Measurements from ENCODE around the gene TBK1. TPM values are rescaled to one million over a fixed set of nuclear protein-coding genes. Genes with fewer than 3 reads are reported as not detected.
A peak's percentile ranks its signal among the peaks of the same experiment; 100 is the strongest.

TBK1 gene
- total and polyA plus RNA-seq, 2 of the 13 experiments (the other 11 are each of a cell fraction or from before 2014, with no cell fraction given): 10.3 to 25.2 TPM

DNA sequence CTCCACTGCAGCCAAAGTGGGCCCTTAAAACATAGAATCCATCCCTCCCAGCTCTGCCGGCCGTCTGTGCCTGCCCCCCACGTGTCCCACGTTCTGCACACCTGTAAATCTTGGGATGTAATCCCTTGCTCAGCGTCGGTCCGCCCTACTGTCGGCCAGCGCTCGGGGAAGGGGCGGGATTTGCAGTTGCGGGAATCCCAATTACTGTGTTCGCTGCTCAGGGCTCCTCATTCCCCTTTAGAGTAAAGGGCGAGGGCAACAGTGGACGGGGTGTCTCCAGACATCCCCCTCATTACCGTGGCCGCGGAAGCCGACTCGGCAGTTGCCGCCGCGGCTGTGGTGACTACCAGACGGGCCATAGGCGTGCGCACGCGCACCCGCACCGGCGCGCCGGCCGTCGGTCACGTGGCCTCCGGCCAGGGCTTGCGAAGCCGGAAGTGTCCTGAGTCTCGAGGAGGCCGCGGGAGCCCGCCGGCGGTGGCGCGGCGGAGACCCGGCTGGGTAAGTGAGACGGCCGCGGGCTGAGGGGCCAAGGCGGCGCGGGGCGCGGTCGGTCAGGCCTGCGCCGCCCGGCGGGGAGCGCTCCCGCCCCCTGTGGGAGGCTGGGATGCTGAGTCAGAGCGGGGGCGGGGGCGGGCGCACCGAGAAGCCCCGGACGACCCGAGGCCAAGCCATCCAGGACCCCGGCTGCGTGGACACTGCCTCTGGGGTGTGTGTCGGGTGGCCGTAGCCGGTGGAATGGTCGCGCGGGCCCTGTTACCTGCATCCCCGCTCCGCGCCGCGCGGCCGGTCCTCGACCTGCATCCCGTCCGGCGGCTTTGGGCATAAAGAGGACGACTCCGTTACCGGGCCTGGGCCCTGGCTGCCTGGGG, at the start of gene TBK1 (continued):
- peak; percentile 48; the same call in 1 of the 2 replicates for TF ChIP-seq E2F2 (CRISPR knock-in tag; IDR thresholded peaks at IDR 0.05; ENCODE audit: borderline replicate concordance)
- TF ChIP-seq ZNF224 (CRISPR knock-in tag; IDR thresholded peaks at IDR 0.05): peak; percentile 68
- no peak for TF ChIP-seq ZFP1 (CRISPR knock-in tag; IDR thresholded peaks at IDR 0.05)
- TF ChIP-seq ARNT2 (CRISPR knock-in tag; IDR thresholded peaks at IDR 0.05; ENCODE audit: low read depth): peak; percentile 66
- no peak for TF ChIP-seq ZBTB33 (CRISPR knock-in tag; IDR thresholded peaks at IDR 0.05)
- TF ChIP-seq ZNF431 (CRISPR knock-in tag; IDR thresholded peaks at IDR 0.05; ENCODE audit: borderline replicate concordance, low read depth): no peak
- TF ChIP-seq ZNF839 (CRISPR knock-in tag; IDR thresholded peaks at IDR 0.05; ENCODE audit: borderline replicate concordance): no peak
- TF ChIP-seq, protein P1, sequence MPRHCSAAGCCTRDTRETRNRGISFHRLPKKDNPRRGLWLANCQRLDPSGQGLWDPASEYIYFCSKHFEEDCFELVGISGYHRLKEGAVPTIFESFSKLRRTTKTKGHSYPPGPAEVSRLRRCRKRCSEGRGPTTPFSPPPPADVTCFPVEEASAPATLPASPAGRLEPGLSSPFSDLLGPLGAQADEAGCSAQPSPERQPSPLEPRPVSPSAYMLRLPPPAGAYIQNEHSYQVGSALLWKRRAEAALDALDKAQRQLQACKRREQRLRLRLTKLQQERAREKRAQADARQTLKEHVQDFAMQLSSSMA (CRISPR knock-in tag; IDR thresholded peaks at IDR 0.05): peak; percentile 77; the same call in 1 of the 2 replicates
- no peak for TF ChIP-seq ZNF841 (CRISPR knock-in tag; IDR thresholded peaks at IDR 0.05; ENCODE audit: borderline replicate concordance)
- TF ChIP-seq ZFY (CRISPR knock-in tag; IDR thresholded peaks at IDR 0.05): peak; percentile 92
- TF ChIP-seq ZNF782 (CRISPR knock-in tag; IDR thresholded peaks at IDR 0.05; ENCODE audit: borderline replicate concordance): no peak
- no peak for TF ChIP-seq MLX (CRISPR knock-in tag; IDR thresholded peaks at IDR 0.05)
- TF ChIP-seq, protein P2, sequence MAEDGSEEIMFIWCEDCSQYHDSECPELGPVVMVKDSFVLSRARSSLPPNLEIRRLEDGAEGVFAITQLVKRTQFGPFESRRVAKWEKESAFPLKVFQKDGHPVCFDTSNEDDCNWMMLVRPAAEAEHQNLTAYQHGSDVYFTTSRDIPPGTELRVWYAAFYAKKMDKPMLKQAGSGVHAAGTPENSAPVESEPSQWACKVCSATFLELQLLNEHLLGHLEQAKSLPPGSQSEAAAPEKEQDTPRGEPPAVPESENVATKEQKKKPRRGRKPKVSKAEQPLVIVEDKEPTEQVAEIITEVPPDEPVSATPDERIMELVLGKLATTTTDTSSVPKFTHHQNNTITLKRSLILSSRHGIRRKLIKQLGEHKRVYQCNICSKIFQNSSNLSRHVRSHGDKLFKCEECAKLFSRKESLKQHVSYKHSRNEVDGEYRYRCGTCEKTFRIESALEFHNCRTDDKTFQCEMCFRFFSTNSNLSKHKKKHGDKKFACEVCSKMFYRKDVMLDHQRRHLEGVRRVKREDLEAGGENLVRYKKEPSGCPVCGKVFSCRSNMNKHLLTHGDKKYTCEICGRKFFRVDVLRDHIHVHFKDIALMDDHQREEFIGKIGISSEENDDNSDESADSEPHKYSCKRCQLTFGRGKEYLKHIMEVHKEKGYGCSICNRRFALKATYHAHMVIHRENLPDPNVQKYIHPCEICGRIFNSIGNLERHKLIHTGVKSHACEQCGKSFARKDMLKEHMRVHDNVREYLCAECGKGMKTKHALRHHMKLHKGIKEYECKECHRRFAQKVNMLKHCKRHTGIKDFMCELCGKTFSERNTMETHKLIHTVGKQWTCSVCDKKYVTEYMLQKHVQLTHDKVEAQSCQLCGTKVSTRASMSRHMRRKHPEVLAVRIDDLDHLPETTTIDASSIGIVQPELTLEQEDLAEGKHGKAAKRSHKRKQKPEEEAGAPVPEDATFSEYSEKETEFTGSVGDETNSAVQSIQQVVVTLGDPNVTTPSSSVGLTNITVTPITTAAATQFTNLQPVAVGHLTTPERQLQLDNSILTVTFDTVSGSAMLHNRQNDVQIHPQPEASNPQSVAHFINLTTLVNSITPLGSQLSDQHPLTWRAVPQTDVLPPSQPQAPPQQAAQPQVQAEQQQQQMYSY (CRISPR knock-in tag; IDR thresholded peaks at IDR 0.05): peak; percentile 60; the same call in 1 of the 2 replicates
- TF ChIP-seq, protein P3, sequence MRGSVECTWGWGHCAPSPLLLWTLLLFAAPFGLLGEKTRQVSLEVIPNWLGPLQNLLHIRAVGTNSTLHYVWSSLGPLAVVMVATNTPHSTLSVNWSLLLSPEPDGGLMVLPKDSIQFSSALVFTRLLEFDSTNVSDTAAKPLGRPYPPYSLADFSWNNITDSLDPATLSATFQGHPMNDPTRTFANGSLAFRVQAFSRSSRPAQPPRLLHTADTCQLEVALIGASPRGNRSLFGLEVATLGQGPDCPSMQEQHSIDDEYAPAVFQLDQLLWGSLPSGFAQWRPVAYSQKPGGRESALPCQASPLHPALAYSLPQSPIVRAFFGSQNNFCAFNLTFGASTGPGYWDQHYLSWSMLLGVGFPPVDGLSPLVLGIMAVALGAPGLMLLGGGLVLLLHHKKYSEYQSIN (CRISPR knock-in tag; IDR thresholded peaks at IDR 0.05; ENCODE audit: borderline replicate concordance): no peak
- TF ChIP-seq MED8 (CRISPR knock-in tag; IDR thresholded peaks at IDR 0.05; ENCODE audit: insufficient replicate concordance): no peak
- TF ChIP-seq ZNF326 (CRISPR knock-in tag; IDR thresholded peaks at IDR 0.05; ENCODE audit: borderline replicate concordance): no peak
- TF ChIP-seq, protein P4, sequence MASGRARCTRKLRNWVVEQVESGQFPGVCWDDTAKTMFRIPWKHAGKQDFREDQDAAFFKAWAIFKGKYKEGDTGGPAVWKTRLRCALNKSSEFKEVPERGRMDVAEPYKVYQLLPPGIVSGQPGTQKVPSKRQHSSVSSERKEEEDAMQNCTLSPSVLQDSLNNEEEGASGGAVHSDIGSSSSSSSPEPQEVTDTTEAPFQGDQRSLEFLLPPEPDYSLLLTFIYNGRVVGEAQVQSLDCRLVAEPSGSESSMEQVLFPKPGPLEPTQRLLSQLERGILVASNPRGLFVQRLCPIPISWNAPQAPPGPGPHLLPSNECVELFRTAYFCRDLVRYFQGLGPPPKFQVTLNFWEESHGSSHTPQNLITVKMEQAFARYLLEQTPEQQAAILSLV (CRISPR knock-in tag; IDR thresholded peaks at IDR 0.05; ENCODE audit: borderline replicate concordance): peak; percentile 86; the same call in 1 of the 2 replicates
